Keratinocyte (primary cell): ENCODE results near the gene PANK3. TPM values are rescaled to one million over a fixed set of nuclear protein-coding genes. Genes with fewer than 3 reads are reported as not detected.

Experiments used
- DNase-seq: peaks from one replicate; pipeline ENCODE4 v3.0.0-alpha.2; 2011; ENCODE audit warnings: low read depth, missing footprints, low spot score
- FAIRE-seq: peaks from 2 replicates; lab custom pipeline; 2011; peaks lifted over from hg19 to GRCh38; lab: Jason Lieb, UNC
- H2AFZ ChIP-seq: 2 replicates; pipeline ENCODE4 v1.6.0; 2012; ENCODE audit warnings: low read length, control low read depth, inconsistent platforms; ENCODE audit not compliant: control insufficient read depth
- H3K27ac ChIP-seq: 2 replicates; pipeline ENCODE4 v1.5.1; 2011; ENCODE audit warnings: low read length; ENCODE audit not compliant: control insufficient read depth, insufficient read depth
- H3K27me3 ChIP-seq: 3 replicates; pipeline ENCODE4 v1.6.0; 2011; ENCODE audit warnings: low read length; ENCODE audit not compliant: control insufficient read depth, insufficient read depth; ENCODE audit errors: extremely low read depth
- H3K36me3 ChIP-seq, 2 experiments: 2 replicates in 1 of 2; 3 replicates in 1 of 2; pipeline ENCODE4 v1.5.1; 2011; ENCODE audit warnings: low read length in 2 of 2, mild to moderate bottlenecking in 1 of 2; ENCODE audit not compliant: control insufficient read depth in 2 of 2, insufficient read depth in 2 of 2; ENCODE audit errors: extremely low read depth in 1 of 2
- H3K4me1 ChIP-seq: 3 replicates; pipeline ENCODE4 v1.5.1; 2011; ENCODE audit warnings: low read length; ENCODE audit not compliant: control insufficient read depth, insufficient read depth; ENCODE audit errors: extremely low read depth
- H3K4me2 ChIP-seq: 3 replicates; pipeline ENCODE4 v1.6.0; 2011; ENCODE audit warnings: low read depth, low read length; ENCODE audit not compliant: control insufficient read depth, insufficient read depth; ENCODE audit errors: extremely low read depth
- H3K4me3 ChIP-seq, 3 experiments: fragments of 200-600 bp in 1 of 3; sonication (generic) in 1 of 3; 2 replicates in 2 of 3; 3 replicates in 1 of 3; pipeline ENCODE4 v1.5.1; 2011 to 2016; ENCODE audit warnings: low read length in 3 of 3, mild to moderate bottlenecking in 3 of 3, control low read depth in 2 of 3, inconsistent platforms in 1 of 3, low read depth in 1 of 3, mixed read lengths in 1 of 3, mixed run types in 1 of 3, moderate library complexity in 1 of 3; ENCODE audit not compliant: control insufficient read depth in 2 of 3, insufficient read depth in 2 of 3; ENCODE audit errors: extremely low read depth in 1 of 3
- H3K79me2 ChIP-seq: 2 replicates; pipeline ENCODE4 v1.6.0; 2012; ENCODE audit warnings: low read length; ENCODE audit not compliant: control insufficient read depth, insufficient read depth
- H3K9ac ChIP-seq: 3 replicates; pipeline ENCODE4 v1.6.0; 2011; ENCODE audit warnings: low read length; ENCODE audit not compliant: control insufficient read depth, insufficient read depth; ENCODE audit errors: extremely low read depth
- H3K9me1 ChIP-seq: 3 replicates; pipeline ENCODE4 v1.6.0; 2011; ENCODE audit warnings: low read length; ENCODE audit not compliant: control insufficient read depth, insufficient read depth; ENCODE audit errors: extremely low read depth
- H3K9me3 ChIP-seq: 2 replicates; pipeline ENCODE4 v1.5.1; 2012; ENCODE audit warnings: low read depth, low read length; ENCODE audit not compliant: control insufficient read depth
- H4K20me1 ChIP-seq: 3 replicates; pipeline ENCODE4 v1.6.0; 2011; ENCODE audit warnings: low read length; ENCODE audit not compliant: control insufficient read depth, insufficient read depth; ENCODE audit errors: extremely low read depth
- EZH2 ChIP-seq: IDR thresholded peaks from one replicate; pipeline ENCODE4 v1.6.1; 2012; ENCODE audit warnings: inconsistent platforms, mild to moderate bottlenecking, low read length, moderate library complexity
- dilution Hi-C: fragments of 300-500 bp; cut with MboI; formaldehyde crosslinking; loops from one replicate; pipeline ENCODE4 v1.7.0; 2020; ENCODE audit warnings: low sequenced_read_pairs; ENCODE audit not compliant: extremely low pct_ligation_motif_present
- polyA plus RNA-seq, 5 experiments: library from polyadenylated mRNA; depleted of rRNA in 3 of 5; stranded (reverse) in 3 of 5; stranded (forward) in 1 of 5; unstranded in 1 of 5; fragments of >200 nt; gene quantifications; 1 replicate in 1 of 5; 2 replicates in 3 of 5; 3 replicates in 1 of 5; pipeline versions ENCODE4 v1.2.1 to v1.2.3, GENCODE V29; 2011 to 2012; ENCODE audit warnings: missing spikeins in 2 of 5, low read depth in 1 of 5, low replicate concordance in 1 of 5
- small RNA-seq, 3 experiments: library from RNA; depleted of rRNA; stranded (forward); fragments of <200 nt; gene quantifications; one replicate each; pipeline ENCODE3, GENCODE V24; 2012; ENCODE audit warnings: low read depth in 3 of 3, low replicate concordance in 1 of 3; ENCODE audit not compliant: insufficient read length in 3 of 3
- TF ChIP-seq, protein P1 (sequence below), 3 experiments: IDR thresholded peaks in 1 of 3; conservative IDR thresholded peaks in 1 of 3; optimal IDR thresholded peaks in 1 of 3; 2 replicates in 2 of 3; 3 replicates in 1 of 3; pipeline versions ENCODE3 to v1.5.1; 2011; ENCODE audit warnings: low read length in 3 of 3, mild to moderate bottlenecking in 3 of 3, moderate library complexity in 2 of 3, control low read depth in 1 of 3, inconsistent platforms in 1 of 3; ENCODE audit not compliant: insufficient read depth in 2 of 3; ENCODE audit errors: extremely low read depth in 1 of 3

Gene PANK3
- polyA plus RNA-seq, 1 donor (not counting 4 experiments of a cell fraction or from before 2014, with no cell fraction given) = 39.6 TPM

DNA sequence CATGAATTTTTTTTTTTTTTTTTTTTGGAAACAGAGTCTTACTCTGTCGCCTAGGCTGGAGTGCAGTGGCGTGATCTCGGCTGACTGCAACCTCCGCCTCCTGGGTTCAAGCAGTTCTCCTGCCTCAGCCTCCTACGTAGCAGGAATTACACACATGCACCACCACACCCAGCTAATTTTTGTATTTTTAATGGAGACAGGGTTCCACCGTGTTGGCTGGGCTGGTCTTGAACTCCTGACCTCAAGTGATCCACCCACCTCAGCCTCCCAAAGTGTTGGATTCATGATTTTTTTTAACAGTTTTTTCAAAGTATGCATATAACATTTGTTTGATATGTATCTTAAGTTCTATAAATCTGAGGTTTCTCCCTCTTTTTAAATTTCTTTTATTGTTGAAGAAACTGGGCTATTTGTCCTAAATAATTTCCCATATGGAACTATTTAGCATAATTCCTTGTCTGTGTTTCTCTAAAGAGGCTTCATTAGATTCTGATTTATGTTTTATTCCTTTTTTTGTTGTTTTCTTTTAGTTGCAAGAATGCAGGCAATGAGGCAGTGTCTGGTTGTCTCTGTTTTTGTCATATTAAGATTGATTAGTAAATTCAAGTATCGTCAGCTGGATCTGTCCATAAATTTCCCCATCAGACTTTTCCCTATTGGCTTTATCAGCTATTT is 76.5 kb downstream of the PANK3 start:
- H3K4me2 ChIP-seq = no peak overlapping the region
- dilution Hi-C loops = no loop called here
- TF ChIP-seq, protein P1, sequence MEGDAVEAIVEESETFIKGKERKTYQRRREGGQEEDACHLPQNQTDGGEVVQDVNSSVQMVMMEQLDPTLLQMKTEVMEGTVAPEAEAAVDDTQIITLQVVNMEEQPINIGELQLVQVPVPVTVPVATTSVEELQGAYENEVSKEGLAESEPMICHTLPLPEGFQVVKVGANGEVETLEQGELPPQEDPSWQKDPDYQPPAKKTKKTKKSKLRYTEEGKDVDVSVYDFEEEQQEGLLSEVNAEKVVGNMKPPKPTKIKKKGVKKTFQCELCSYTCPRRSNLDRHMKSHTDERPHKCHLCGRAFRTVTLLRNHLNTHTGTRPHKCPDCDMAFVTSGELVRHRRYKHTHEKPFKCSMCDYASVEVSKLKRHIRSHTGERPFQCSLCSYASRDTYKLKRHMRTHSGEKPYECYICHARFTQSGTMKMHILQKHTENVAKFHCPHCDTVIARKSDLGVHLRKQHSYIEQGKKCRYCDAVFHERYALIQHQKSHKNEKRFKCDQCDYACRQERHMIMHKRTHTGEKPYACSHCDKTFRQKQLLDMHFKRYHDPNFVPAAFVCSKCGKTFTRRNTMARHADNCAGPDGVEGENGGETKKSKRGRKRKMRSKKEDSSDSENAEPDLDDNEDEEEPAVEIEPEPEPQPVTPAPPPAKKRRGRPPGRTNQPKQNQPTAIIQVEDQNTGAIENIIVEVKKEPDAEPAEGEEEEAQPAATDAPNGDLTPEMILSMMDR (optimal IDR thresholded peaks at IDR 0.05 in 1 of 3, IDR thresholded peaks at IDR 0.05 in 1 of 3, conservative IDR thresholded peaks at IDR 0.05 in 1 of 3; ENCODE audit: extremely low read depth in 1 of 3, insufficient read depth in 2 of 3, low read length in 3 of 3) = no peak
- TF ChIP-seq EZH2 = no peak
- no peaks in the 10 kb centered on the region for H3K9me3 ChIP-seq
- no peak overlapping the region for H3K9ac ChIP-seq
- peaks cover 14 to 18% of the 10 kb centered on the region in 2 experiments for H3K36me3 ChIP-seq
- H3K4me3 ChIP-seq = no peak overlapping the region
- no peak overlapping the region for H2AFZ ChIP-seq
- H3K27ac ChIP-seq = no peak overlapping the region
- no peaks in the 10 kb centered on the region for H3K27me3 ChIP-seq
- FAIRE-seq = no peak
- no peaks in the 10 kb centered on the region for H4K20me1 ChIP-seq
- H3K79me2 ChIP-seq = no peaks in the 10 kb centered on the region
- no peaks in the 10 kb centered on the region for H3K4me1 ChIP-seq
- no peak for DNase-seq
- no peaks in the 10 kb centered on the region for H3K9me1 ChIP-seq

Small RNA genes lying within 50 kb of the gene (small RNA-seq; reads per million reads assigned to genes)
- gene MIR103A1 = 1.5 to 25.9 (median 16.3) reads per million in 3 experiments

Other genes starting within 250 kb of the PANK3 start
- 78.0 to 128 TPM (median 84.3 TPM) in 3 replicates for gene RARS1, start 92.9 kb downstream of the PANK3 start, polyA plus RNA-seq
- 0.06 TPM in 1 of 3 replicates, not detected in the others for gene FBLL1, start 50.1 kb downstream of the PANK3 start, polyA plus RNA-seq